Astrocyte of the spinal cord (primary cell): ENCODE data around the gene ADAM19.
A peak's percentile ranks its signal among the peaks of the same experiment; 100 is the strongest.

Experiments used
- DNase-seq: peaks from one replicate; pipeline ENCODE4 v3.0.0; 2011; ENCODE audit warnings: low read depth, low spot score
- H3K4me3 ChIP-seq: 2 replicates; pipeline ENCODE4 v1.5.1; 2011; ENCODE audit warnings: low read depth, mild to moderate bottlenecking, low read length, moderate library complexity
- in situ Hi-C: cut with HindIII; loops from 2 replicates; pipeline ENCODE4 v1.10.0; 2017; ENCODE audit warnings: low sequenced_read_pairs
- TF ChIP-seq, protein P1 (sequence below): IDR thresholded peaks from 2 replicates; pipeline ENCODE4 v1.5.1; 2012; ENCODE audit warnings: low read depth, mild to moderate bottlenecking, low read length, inconsistent platforms

ADAM19 gene

DNA sequence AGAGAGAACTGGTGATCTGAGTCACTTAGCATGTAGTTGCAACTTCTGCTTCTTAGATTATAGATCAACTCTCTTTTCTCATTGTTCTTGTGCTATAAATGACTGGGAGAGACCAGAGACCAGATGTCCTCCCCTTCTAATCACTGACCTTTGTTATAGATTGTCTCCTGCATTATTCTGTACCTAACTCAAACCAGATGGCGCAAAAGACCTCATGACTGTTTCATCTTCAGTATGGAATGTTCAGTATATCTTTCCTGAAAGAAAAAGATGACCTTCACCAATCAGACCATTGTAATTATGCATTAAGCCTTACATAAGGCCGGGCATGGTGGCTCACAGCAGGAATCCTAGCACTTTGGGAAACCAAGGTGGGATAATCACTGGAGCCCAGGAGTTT, 30.5 kb upstream of the ADAM19 start:
- H3K4me3 ChIP-seq = no peak overlapping the region
- TF ChIP-seq, protein P1, sequence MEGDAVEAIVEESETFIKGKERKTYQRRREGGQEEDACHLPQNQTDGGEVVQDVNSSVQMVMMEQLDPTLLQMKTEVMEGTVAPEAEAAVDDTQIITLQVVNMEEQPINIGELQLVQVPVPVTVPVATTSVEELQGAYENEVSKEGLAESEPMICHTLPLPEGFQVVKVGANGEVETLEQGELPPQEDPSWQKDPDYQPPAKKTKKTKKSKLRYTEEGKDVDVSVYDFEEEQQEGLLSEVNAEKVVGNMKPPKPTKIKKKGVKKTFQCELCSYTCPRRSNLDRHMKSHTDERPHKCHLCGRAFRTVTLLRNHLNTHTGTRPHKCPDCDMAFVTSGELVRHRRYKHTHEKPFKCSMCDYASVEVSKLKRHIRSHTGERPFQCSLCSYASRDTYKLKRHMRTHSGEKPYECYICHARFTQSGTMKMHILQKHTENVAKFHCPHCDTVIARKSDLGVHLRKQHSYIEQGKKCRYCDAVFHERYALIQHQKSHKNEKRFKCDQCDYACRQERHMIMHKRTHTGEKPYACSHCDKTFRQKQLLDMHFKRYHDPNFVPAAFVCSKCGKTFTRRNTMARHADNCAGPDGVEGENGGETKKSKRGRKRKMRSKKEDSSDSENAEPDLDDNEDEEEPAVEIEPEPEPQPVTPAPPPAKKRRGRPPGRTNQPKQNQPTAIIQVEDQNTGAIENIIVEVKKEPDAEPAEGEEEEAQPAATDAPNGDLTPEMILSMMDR = no peak
- in situ Hi-C loops = no loop called here
- DNase-seq = no peak

DNA sequence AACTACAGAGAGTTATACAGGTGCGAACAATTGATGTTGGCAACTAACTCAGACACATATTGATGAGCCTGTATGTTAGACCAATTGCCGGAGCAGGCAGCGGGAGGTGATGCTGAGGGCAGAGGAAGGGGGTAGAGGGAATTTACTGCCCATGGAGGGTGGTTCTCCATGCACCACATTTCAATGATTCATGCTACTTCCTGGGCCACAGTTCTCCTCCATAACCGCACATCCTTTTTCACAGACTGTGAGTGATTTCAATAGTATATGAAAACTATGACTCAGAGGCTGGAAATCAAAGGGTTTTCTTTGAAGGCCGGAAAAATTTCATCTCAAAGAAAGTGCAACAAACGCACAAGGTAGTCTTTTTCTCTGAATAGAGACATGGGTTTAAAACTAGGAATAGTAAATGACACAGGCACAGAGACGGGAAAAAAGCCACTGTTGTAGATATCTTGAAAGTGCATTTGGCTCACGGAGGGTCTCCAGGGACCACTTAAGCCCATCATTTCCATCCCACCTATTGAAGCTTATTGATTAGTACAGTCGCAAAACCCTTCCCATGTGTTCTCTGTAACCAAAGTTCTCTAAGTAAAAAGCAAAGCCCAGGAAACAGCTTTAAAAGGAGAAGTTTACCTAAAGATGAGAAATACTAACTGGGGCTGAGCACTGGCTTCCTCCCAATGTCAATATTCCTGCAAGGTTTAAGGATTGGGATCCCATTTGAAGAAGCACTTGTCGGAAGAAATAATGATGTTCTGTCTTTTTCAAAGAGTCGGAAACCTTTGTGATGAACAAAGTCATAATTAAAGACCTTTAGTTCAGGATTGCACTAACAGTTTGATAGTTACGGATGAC, 28.0 kb upstream of the ADAM19 start:
- TF ChIP-seq, protein P1 = no peak
- no peak overlapping the region for H3K4me3 ChIP-seq
- peak; percentile 94 for DNase-seq
- in situ Hi-C loops = no loop called here

DNA sequence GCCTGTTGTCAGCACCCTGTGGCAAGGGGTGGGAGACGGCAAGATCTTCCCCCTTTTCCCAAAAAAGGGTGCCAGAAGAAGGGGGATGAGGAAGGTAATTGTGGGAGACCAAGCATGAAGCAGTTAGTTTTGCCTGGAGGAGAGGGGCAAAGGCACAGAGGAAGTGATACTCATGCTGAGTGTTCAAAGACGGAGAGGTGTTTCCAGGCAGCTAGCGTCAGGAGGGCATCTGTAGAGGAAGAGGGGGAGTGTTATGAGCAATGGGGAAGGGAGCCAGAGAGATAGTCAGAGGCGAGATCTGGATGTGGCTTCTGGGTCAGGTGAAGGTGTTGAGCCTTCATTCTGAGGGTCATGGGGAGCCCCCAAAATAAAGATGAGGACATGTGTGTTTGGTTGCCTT, 26.9 kb upstream of the ADAM19 start:
- in situ Hi-C loops = no loop called here
- peak; percentile 31 for DNase-seq
- TF ChIP-seq, protein P1 = no peak
- H3K4me3 ChIP-seq = no peak overlapping the region

DNA sequence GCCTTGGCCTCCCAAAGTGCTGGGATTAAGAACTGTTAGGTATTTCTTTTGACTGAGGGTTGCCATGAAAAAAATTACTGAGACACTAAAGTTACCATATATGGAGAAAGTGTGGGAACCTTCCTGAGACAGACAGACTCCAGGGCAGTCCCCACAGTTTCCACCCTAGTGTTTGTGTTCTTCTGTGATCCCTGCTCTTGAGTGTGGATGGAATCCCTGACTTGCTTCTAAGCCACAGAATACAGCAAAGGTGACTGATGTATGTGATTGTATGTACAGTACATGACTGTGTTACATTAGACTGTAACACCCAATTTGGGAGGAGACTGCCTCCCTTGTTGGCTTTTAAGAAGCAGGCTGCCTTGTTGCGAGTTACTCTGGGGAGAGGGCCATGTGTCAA, 24.7 kb upstream of the ADAM19 start:
- TF ChIP-seq, protein P1 = no peak
- DNase-seq = no peak
- no peak overlapping the region for H3K4me3 ChIP-seq
- in situ Hi-C loops = no loop called here

DNA sequence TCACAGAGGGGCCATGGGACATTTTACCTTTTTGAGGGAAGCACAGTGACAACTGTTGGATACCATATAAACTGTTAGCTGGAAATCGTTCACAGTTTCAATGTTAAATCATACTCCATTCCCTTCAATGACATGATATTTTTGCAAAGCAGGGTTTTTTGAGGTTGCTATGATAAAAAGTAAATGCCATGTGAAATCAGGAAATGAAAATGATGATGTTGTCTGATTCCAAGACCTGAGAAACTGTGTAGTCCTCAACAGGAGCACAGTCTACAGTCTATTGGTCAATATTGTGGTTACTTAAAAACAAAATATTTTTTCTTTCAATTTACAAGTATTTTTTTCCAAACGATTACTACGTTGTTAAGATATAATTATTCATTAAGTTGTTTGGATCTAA, 24.0 kb upstream of the ADAM19 start:
- in situ Hi-C loops = no loop called here

DNA sequence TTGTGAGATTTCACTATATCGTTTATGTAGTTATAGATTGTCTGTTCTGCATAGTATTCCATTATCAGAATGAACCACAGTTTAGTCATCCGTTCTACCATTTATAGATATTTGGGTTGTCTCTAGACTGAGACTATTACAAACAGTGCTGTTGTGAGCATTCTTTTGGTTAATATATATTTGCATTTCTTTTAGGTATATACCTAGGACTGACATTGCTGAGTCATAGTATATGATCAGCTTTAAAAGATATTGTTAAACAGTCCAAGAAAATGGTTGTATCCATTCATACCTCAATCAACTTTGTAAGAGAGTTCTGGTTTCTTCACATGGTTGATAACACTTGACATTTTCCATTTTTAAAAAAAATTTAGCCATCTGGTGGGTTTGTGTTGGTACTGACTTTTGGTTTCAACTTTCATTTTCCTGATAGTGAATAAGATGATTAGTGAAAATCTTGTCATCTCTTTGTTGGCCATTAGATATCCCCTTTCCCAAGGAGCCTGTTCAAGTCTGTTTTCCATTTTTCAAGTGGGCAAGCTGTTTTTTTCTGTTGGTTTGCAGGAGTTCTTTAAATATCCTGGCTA, 22.9 kb upstream of the ADAM19 start:
- DNase-seq = no peak
- in situ Hi-C loops = no loop called here
- TF ChIP-seq, protein P1 = no peak
- H3K4me3 ChIP-seq = no peak overlapping the region

More for the DNA sequence above, 24.0 kb upstream of the ADAM19 start:
- no peak for DNase-seq
- H3K4me3 ChIP-seq = no peak overlapping the region
- TF ChIP-seq, protein P1 = no peak
